C1 segment of cervical spinal cord (tissue), 14 donors: ENCODE measurements around the gene FRMD8.

Source experiments
- DNase-seq, 14 donors: peaks; one replicate each; lab custom pipeline; 2025; lab: John Stamatoyannopoulos, UW

FRMD8 gene

DNA sequence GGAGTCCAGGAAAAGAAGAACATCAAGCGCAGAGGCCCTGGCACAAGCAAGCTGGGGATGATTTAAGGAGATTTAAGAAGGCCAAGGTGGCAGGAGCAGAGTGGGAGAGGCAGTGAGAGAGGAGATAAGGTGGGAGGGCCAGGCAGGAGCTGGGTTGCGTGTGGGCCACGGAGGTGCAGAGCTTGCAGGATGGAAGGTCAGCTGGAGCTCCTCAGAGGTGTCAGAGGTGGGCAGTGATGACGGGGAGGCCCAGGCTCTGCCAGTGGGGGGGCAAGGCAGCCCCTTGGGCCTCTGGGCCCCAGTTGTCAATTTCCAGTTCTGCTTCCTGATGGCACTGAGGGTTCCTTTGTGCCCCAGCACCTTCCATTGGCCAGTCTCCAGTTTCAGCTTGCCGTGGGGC lies 6.5 kb downstream of the FRMD8 start:
- DNase-seq = no peak

DNA sequence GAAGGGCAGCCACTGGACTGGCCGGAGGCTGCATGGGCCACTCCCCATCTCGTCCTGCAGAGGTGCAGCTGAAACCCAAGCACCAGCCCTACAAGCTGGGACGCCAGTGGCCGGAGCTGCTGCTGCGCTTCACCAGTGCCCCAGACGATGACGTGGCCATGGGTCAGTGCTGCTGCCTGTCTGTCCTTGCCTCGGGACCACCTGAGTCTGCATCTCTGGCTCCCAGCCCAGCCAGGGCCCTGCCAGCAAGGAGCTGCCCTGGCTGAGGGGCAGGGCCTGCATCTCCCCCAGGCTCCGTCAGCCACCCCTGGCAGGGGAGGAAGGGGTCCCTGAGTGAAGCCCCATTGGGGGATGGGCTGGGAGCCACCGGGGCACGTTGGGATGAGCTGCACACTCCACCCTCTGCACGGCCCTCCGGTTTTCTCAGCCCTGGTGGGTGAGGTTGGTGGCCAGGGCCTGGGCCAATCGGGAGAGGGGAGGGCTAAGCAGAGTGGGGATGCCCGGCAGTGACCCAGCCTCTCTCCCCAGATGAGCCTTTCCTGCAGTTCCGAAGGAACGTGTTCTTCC lies 7.2 kb downstream of the FRMD8 start:
- no peak for DNase-seq

DNA sequence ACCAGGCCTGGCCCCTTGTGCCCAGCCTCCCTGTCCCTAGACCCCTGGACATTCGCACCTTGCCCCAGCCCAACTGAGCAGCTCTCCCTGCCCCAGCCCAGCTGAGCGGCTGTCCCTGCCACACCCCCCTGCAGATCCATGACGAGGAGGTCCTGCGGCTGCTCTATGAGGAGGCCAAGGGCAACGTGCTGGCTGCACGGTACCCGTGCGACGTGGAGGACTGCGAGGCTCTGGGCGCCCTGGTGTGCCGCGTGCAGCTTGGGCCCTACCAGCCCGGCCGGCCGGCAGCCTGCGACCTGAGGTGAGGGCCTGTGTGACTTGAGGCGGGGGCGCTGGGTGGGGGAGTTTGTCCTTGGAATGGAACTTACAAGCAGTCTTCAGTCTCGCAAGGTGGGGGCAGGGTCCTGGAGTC lies 7.7 kb downstream of the FRMD8 start:
- DNase-seq = no peak

DNA sequence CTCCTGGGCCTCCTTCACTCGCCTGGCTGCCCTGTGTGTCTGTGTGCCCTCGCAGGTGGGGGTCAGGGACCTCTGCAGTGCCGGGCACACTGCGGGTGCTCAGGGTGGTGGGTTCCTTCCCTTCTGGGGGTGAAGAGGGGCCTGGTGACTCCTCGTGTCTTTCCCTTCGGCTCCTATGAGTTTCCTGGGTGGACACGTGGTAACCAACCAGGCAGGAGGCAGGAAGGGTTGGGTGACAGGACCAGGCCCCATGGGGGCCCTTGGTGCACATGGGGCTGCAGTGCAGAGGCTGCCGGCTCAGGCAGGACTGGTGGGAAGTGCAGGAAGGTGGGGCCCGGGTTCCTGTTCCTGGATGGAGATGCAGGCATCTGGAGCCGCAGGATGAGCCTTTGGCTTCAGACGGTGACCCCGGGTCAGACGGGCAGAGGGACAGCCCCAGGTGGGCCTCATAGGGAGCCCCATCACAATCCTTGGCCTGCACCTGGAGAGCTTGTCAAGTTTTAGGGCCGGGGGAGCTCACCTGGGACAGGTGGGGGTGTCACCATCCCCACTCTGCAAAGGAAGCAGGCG lies 9.6 kb downstream of the FRMD8 start:
- DNase-seq = no peak

DNA sequence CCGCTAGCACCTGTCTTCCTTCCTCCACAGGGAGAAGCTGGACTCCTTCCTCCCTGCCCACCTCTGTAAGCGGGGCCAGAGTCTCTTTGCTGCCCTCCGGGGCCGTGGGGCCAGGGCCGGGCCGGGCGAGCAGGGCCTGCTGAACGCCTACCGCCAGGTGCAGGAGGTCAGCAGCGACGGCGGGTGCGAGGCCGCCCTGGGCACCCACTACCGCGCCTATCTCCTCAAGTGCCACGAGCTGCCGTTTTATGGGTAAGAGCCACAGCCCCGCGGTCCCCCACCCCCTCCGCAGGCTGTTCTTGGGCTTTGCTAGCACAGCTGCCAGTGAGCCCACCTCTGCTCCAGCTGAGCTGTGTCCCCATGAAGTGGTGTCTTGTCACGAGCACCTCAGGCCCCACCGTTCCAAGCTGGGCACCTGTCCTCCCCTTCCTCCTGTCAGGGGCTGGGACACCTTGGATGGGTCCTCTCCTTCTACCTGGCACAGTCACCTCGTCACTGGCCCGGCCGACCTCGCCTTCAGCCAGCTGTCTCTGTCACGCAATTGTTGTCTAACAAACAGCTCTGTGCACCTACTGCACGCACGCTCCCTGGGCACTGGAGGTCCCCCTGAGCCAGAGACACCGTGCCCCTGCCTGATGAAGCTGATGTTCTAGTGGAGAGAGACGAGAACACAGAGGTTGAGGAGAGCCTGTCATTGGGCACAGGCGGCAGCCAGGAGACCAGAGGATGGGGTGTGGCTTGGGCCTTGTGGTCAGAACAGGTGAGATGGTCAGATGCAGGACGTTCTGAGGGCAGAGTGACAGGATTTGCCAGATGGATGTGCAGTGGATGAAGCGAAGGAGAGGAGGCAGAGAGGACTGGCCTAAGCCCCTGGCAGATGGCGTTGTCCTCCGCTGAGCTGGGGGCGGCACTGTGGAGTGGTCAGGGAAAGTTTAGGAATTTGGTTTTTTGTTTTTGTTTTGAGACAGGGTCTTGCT lies 10.6 kb downstream of the FRMD8 start:
- DNase-seq = no peak

DNA sequence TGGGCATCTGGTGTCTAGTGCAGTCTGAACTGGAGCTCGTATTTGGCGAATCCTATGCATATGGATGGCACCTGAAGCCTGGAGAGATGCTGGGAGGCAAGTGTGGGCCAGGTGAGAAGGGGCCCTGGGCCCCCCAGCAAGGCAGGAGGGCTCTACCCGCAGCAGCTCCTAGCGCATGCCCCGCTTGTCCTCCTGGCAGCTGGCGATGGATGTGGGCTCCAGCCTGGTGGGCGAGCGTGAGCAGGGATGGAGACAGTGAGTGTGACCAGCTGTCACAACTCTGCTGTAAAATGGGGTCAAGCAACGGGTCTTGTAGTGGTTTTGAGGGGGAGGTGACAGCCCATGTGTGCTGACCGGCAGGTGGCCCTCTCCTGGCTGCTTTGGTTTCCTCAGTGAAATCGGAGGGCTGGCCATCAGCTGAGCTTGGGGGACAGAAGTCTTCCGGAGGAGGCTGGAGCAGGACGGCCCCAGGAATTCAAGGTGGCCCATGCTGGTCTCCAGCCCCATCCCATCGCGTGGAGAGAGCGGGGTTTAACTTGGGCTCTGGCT lies 12.0 kb downstream of the FRMD8 start:
- DNase-seq = no peak

DNA sequence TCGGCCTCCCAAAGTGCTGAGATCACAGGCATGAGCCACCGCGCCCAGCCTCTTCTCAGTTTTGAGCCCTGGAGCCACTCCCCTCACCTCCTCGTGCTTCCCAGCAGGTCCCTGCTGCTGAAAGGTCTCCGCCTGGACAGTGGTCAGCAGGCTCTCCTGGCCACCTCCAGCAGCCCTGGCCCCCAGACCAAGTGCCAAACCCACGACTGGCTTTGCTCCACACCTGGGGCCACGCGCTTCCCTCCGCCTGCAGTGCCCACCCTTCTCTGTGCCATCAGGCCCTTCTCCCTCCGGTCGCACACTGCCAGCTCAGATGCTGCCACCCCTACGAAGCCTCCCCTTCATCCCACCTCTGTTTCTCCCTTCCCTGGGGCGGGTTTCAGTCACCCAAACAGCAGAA lies 12.8 kb downstream of the FRMD8 start:
- DNase-seq = no peak

DNA sequence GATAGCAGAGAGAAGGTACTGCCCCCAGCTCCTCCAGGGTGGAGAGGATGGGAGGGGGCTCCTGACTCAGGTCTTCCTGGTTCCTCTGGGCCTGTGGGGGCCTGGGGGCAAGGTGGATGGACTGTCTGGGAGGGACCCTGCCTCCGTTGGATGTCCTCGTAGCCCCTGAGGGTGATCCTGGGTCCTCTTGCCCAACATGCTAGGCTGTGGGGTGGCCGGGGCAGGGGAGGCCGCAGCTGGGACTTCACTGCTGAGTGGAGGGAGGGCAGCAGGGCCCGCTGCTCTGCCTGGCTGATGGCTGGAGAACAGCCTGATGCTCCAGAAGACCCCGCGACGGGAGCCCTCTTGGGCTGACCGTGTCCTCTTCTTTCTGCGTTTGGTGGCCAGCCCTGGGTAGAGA lies 13.4 kb downstream of the FRMD8 start:
- no peak for DNase-seq

DNA sequence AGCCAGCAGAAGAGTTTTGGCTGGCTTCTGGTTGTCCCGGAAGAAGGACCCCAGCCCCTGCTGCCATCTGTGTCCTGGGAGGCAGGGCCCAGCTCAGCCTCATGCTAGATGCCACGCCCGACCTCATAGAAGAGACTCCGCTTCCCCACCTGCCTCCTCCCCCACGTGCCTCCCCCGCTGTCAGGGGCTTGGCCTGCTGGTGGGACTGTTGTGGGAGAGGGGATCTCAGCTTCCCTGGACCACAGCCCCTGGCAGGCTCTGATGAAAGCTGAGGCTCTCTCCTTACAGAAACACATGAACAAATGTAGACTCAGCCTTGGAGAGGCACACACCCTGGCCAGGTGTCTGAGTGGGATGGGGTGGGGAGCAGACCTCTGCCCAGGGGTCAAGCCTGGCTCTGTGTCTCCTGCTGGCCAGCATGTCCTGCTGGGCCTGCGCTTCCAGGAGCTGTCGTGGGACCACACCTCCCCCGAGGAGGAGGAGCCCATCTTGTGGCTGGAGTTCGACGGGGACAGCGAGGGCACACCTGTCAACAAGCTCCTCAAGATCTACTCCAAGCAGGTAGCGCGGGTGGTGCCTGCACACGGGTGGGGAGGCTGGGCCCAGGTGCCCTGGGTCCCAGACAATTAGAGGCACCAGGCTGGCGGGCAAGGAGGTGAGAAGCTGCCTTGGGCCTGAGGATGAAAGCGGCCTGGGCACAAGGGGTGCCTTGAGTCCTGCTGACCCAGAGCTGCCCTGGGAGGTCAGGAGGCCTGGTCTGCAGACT lies 14.1 kb downstream of the FRMD8 start:
- no peak for DNase-seq

DNA sequence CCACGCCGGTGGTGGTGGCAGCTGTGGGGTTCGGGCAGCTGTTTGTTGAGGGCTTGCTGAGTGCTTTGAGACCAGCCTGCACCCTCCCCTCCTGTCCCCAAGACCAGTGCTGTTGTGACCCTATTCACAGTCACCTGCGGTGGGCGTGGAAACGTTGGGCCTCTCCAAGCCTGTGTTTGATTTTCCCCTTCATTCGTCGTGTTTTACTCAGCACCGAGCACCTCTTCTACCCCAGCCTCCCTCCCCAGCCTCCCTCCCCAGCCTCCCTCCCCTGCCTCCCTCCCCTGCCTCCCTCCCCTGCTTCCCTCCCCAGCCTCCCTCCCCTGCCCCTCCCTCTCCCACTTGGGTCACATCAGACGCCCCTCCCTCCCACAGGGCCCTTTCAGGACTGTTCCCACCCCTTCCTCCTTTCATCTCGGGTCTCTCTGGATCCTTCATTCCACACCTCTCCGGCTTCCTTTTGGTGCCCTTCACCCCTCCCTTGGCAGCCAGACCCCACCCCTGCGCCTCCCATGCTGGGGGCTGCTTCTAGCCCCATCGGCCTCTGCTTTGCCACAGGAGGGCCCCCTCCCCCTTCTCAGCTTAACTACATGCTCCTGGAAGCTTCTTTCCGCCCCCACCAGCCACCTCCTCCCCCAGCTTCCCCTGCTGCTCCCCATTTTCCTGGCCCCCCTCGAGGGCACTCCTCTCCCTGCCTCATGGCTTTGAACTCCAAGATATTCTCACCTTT lies 14.8 kb downstream of the FRMD8 start:
- no peak for DNase-seq

DNA sequence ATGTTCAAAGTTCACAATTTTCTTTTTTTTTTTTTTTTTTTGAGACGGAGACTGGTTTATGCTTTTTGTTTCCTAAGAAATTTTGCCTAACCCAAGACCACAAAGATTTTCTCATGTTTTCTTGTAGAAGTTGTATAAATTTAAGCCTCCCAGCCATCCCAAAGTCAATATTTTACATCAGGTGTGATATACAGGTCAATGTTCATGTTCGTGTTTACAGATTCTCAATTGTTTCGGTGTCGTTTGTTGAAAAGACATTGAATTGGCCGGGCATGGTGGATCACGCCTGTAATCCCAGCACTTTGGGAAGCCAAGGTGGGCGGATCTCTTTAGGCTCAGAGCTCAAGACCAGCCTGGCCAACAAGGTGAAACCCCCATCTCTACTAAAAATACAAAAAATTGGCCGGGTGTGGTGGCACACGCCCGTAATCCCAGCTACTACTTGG lies 15.4 kb downstream of the FRMD8 start:
- DNase-seq = no peak

DNA sequence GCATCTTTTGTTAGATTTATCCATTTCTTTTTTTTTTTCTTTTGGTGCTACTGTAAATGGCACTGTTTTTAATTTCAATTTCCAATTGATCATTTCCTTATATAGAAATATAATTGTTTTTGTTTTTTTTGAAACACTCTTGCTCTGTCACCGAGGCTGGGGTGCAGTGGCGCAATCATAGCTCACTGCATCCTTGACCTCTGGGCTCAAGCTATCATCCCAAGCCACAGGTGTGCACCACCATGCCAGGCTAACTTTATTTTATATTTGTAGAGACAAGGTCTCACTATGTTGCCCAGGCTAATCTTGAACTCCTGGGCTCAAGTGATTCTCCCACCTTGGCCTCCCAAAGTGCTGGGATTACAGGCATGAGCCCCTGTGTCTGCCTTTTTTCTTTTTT lies 16.4 kb downstream of the FRMD8 start:
- DNase-seq = no peak

DNA sequence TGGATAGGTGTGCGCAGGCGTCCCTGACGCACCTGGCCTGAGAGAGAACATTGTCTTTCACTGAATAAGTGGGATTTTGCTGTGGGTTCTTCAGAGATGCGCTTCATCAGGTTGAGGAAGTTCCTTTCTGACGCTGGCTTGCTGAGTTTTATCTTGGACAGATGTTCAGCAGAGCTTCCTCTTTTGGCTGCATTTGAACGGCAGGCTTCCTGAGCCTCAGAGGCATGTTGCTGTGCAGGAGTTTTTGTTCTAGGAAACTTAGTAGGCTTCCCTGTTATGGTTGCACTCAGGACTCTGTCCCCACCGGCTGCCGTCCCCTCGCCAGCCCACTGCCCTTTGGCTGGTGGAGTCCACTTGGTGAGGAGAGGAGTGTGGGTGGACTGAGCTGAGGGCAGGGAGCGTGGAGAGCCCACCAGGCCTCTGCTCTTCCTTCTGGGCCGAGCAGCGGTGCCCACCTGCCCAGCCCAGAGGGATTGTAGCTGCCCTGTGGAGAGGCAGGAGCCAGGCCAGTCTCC lies 17.2 kb downstream of the FRMD8 start:
- DNase-seq = no peak

DNA sequence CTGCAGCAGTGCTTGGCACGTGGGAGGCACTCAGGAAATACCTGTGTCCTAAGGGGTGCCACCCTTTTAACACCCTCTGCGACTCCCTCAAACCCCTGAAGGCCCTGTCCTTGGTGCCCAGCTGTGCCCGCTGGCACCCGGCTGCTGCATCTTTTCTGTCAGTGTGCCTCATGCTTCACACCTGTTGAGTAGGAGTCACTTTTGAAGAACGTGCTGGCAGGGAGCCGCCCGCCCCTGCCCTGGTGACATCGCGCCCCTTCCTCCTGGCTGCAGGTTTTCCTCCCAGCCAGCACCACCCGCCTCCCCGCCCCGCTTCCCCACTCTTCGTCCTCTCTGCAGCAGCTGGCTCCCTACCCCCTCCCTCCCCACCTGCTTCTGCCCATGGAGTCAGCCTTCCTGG lies 17.8 kb downstream of the FRMD8 start:
- DNase-seq = no peak

DNA sequence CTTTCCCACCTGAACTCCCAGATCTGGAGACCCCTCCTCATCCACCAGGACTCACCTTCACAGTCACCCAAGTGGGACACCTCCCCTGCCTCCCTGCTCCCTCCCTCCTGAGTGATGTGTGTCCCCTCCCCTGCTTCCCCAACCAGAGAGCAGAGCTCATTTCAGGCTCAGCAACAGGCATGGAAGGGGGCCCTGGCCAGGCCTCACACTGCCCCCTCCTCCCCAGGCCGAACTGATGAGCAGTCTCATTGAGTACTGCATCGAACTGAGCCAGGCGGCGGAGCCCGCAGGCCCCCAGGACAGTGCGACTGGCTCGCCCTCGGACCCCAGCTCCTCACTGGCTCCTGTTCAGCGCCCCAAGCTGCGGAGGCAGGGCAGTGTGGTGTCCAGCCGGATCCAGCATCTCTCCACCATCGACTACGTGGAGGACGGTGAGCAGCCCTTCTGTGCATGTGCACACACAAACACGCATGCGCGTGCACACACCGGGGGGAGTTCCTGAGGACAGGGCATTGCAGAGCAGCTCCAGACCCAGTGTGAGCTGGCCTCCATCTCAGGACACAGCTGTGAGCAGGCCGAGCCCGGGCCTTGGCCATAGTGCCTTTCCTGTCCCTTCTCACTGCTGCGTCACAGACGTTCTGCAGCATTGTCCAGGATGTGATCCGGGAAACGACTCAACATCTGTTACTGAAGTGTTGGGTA lies 18.4 kb downstream of the FRMD8 start:
- DNase-seq = no peak

DNA sequence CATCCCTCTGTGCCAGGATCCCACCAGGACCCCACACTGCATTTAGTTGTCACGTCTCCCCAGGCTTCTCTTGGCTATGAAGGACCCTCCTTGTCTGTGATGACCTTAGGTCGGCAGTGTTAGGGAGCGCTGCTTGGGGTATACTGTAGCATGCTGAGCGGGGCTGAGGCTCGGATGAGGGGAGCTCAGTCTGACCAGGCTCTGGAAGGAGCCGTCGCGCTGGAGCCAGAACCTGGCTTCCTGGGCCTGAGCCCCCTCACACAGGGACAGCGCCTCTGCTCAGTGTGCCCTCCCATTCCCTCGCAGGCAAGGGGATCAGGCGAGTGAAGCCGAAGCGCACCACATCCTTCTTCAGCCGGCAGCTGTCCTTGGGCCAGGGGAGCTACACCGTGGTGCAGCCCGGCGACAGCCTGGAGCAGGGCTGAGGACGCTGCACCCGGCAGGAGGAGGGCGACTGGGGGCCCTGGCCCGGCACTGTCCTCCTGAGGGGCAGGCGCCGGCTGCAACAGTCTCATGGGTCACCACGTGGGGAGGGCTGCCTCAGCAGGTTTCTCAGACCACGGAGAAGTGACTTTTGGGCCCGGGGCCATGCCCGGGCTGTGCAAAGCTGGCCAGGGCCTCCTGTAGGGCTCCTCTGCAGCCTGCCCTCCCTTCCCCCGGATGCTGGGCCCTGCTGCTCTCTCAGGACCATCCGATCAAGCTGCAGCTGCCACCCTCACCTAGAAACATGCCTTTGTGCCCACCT lies 24.7 kb downstream of the FRMD8 start:
- DNase-seq = no peak

DNA sequence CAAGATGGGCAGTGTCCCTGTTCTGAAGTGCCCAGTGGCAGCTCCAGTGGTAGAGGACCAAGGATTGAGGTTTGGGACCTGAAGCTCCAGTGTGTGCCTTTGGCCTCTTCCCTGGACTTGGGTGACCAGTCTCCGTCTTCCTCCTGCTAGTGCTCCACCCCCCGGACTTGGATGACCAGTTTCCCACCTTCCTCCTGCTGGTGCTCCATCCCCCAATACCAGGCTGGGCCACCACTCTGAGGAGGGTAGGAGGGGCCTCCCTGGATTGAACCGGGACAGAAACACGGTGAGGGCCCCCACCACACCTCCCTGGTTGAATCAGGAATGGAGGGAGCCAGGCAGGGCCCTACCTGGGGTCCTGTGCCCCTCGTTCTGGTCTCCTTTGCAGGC lies 25.2 kb downstream of the FRMD8 start:
- no peak for DNase-seq

DNA sequence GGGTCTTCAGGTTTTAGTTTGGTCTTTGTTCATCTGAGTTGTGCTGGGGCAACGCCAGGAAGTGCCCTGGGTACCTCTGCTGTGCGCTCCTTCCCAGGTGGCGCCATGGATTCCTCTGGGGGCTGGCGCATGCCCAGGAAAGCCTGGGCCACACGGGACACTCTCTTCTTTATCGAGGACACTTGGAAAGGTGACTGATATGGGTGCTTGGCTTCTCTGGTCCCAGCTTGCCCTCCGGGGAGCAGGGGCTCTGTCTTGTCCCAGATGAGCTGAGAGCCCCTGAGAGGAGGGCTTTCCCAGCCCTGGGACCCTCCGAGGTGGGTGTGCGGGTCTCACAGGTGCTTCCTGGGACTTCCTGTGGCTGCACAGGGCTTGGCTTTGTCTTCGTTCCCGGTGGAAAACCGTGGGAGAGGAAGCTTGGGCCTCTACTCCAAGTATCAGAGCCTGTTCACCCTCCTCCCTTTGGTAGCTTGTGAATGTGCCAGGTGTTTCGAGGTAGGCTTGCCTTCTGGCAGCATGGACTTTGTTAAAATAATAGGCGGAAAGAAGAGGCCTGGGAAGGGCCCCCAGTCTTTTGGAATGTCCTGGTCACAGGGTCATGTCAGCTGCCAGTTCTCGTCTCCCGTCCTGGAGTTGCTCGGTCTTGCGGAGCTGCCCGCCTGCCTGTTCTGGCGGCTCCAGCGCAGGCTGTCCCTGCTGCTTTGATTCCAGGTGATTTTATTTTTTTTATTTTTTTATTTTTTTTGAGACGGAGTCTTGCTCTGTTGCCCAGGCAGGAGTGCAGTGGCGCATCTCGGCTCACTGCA lies 26.0 kb downstream of the FRMD8 start:
- no peak for DNase-seq
